GM21619 (cell line): ENCODE measurements around the gene MOB3C.

Experiments
- ATAC-seq: cut with Tn5 transposase; IDR thresholded peaks from one replicate; pipeline ENCODE4 v1.9.1; 2021; ENCODE audit not compliant: unreplicated experiment

Gene MOB3C

GRCh38 chr1:46639547-46639946 lies 22.9 kb upstream of the MOB3C start:
- ATAC-seq = no peak

GRCh38 chr1:46638921-46639320 lies 22.3 kb upstream of the MOB3C start:
- ATAC-seq = no peak

- no peak for ATAC-seq
These were observed 21.0 kb upstream of the MOB3C start for GRCh38 chr1:46637444-46638083.

GRCh38 chr1:46635205-46635604 lies 18.6 kb upstream of the MOB3C start:
- no peak for ATAC-seq

GRCh38 chr1:46630719-46631118 lies 14.1 kb upstream of the MOB3C start:
- ATAC-seq = no peak

- ATAC-seq = no peak
These were observed 7.4 kb upstream of the MOB3C start for GRCh38 chr1:46623743-46624644.

- ATAC-seq = no peak
These were observed 5.7 kb upstream of the MOB3C start for GRCh38 chr1:46622344-46622743.

- no peak for ATAC-seq
These were observed 5.3 kb upstream of the MOB3C start for GRCh38 chr1:46621930-46622329.

GRCh38 chr1:46619656-46620258 lies 3.1 kb upstream of the MOB3C start:
- no peak for ATAC-seq

GRCh38 chr1:46618754-46619415 lies 2.3 kb upstream of the MOB3C start:
- no peak for ATAC-seq

- no peak for ATAC-seq
These were observed 1.2 kb upstream of the MOB3C start for GRCh38 chr1:46617833-46618232.

GRCh38 chr1:46617108-46617800 lies 643 bp upstream of the MOB3C start:
- no peak for ATAC-seq

GRCh38 chr1:46615735-46616134 lies 876 bp downstream of the MOB3C start:
- no peak for ATAC-seq

GRCh38 chr1:46615088-46615487 lies 1.5 kb downstream of the MOB3C start:
- ATAC-seq = no peak

GRCh38 chr1:46614604-46614984 lies 2.0 kb downstream of the MOB3C start:
- ATAC-seq = no peak

- ATAC-seq = peak; percentile 43
These were observed 2.7 kb downstream of the MOB3C start for GRCh38 chr1:46613661-46614603.

GRCh38 chr1:46612937-46613660 lies 3.5 kb downstream of the MOB3C start:
- no peak for ATAC-seq

GRCh38 chr1:46611691-46612221 lies 4.9 kb downstream of the MOB3C start:
- no peak for ATAC-seq
